GM18868 (cell line): ENCODE data around the gene QARS1.

Experiments
- ATAC-seq: cut with Tn5 transposase; IDR thresholded peaks from one replicate; pipeline ENCODE4 v1.9.1; 2021; ENCODE audit warnings: mild to moderate bottlenecking, moderate library complexity; ENCODE audit not compliant: unreplicated experiment

Gene QARS1

DNA sequence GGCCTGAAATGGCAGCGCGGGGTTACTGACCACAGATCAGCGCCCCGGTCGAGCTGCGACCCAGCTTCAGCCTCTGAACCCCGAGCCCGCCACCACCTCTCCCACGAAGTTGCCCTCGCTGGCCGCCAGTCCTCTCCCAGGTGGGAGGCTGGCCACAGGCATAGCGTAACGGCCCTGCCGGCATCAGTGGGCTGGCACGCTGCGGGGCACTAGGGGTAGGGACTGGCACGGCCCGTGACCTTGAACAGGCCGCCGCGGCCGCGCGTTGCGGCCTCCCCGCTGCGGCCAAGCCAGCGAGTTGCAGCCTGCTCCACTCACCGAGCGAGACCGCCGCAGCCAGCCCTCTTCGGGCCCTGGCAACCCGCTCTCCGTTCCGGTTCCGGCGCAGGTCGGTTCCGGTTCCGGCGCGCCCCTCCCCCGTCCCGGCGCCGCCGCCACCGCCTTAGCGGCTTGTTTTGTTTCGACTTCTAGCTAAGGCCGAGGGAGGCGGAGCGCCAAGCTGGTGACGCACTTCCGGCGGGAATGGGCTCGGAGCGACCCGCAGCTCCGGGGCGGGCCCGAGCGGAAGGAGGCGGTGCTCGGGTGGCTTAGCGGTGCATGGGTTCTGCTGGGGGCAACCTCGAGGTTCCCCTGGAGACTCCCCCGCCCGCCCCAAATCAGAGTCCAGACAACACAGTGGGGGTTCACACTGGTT lies 16.0 kb upstream of the QARS1 start, which contains the start of gene USP19:
Gene USP19 (minus strand): TSS at position 386 of the 694 bp plus-strand sequence. CDS start 1,678 bp downstream, outside the sequence.
- peak; percentile 84 for ATAC-seq

DNA sequence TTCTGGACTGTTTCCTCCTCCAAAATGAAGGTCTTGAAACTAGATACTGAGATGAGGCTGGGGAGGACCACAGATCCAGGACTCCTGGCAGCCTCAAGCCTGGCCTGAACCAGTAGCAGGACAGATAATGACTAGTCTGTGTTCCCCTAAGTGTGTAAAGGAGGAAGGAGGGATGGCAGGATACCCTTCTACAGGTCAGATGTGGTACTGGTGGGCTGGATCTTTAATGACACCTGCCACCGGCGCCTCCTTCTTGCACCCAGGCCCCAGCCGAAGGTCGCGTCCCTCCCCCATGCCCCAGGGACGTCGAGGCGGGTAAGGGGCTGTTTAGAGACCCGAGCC lies 15.5 kb upstream of the QARS1 start:
- ATAC-seq: no peak

DNA sequence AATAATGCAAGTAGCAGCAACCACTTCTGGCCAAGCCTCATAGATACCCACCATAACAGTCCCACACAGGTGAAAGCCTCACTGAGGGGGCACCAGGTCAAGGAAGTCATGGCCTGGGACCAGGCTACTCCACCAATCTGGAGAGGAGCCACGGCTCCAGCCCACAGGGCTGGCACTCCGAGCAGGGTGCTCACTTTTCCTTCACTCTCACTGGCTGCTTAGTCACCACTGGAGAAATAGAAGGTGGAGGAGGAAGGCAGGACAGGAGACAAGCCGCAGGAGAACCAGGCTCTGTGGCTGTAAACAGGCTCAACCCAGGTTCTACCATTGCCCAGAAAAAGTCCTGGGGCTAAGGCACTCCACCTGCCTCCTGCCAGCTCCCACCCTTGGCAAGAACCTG lies 14.9 kb upstream of the QARS1 start:
- no peak for ATAC-seq

DNA sequence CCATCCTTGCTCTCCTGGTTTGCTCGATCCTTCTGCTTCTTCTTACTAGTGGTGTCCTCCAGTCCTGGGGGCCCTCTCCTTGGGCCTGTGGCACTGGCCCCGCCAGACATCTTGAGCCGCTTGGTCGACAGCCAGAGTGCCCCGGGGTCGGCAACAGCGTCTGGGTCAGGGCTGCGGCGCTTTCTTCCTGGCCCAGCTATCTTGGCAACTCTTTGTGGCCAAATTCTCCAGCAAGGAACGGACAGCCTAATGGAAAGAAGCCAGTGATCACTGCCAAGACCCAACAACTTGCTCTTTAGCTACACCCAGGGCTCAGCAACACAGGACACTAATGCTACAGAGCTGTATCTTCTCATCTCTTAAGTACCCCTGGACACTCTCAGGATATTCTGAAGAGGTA lies 14.5 kb upstream of the QARS1 start:
- ATAC-seq: no peak

DNA sequence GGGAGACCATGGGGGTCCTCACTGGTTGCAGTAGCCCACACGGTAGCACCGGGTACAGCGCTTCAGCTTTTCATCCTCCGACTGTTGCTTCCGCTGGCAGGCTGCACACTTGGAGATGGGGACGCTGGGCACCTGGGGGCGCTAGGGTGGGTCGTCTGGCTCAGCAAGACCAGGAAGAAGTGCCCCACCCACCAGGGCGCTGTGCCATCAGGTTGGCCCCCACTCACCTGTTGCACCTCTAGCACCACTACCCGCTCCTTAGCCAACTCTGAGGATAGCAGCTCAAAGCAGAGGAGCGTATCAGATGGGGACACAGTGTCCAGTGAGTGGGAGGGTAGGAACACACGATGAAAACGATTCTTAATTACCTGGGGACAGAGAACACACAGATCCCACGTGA lies 7.7 kb upstream of the QARS1 start:
- no peak for ATAC-seq

DNA sequence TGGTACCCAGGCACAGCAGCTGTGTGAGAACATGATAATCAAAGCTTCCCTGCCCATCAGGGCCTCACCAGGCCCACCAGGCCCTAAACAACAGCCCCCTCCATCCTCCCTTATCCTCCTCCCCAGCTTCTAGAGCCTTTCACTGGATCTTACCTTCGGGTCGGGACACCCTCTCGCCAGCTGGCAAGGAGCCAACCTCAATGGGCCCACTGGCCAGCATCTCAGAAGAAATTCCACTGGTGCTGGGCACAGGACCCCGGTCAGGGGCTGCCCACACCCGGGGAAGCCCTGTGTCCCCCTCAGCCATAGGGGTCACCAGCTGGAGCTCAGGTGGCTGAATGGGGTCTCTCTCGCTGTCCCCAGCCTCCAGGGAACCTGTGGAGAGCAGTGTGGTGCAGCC lies 6.8 kb upstream of the QARS1 start:
- ATAC-seq: no peak

DNA sequence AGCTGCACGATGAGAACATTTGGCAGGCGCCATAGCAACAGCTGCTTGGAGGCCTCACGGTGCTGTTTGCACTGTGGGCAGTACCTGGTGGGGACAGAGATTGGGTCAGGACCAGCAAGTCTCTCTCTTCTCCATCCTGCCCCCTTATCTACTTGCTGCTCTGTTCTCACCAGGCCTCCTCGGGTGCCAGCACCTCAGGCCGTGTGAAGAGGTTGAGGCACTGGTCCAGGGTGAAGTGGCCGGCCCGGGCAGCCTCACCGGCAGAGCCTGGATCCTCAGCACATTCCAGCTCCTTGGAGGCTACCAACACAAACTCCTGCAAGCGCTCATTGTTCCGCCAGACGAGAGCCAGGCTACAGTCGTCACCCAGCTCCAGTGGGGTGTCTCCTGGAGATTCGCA lies 6.2 kb upstream of the QARS1 start:
- ATAC-seq: no peak

DNA sequence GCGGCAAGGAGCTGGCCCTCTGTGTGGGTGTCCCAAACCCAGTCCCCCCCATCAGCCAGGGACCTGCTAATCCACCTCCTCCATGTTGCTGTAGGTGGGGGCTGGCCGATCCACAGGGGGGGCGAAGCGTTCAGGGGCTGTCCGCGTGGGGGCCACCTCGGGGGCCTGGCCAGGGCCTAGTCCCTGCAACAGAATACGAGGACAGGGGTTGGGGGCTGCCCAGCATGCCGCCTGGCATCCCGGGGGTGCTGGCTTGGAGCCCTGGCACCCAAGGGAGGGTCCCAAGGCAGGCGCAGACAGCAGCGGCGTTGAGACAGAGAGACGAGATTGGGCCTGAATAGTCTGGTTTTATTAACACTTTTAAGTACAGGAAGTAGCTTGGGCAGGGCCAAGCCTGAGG lies 3.8 kb upstream of the QARS1 start:
- no peak for ATAC-seq

DNA sequence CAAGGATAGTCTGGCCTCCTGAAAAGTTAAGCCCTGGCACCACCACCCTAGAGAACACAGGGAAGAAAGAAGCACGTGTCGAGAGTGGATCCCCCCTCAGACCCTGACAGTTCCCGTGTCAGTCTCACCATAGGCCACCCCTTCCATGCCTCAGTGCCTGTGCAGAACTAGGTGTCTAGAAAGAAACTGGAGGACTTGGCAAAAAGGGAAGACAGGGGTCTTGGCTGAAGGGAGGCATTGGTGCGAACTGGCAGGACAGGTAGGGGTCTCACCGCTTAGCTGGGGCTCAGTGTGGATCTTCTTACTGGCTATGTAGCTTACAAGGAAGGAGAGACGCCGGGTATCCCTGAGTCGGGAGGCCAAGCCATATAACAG lies 518 bp downstream of the QARS1 start:
- no peak for ATAC-seq

DNA sequence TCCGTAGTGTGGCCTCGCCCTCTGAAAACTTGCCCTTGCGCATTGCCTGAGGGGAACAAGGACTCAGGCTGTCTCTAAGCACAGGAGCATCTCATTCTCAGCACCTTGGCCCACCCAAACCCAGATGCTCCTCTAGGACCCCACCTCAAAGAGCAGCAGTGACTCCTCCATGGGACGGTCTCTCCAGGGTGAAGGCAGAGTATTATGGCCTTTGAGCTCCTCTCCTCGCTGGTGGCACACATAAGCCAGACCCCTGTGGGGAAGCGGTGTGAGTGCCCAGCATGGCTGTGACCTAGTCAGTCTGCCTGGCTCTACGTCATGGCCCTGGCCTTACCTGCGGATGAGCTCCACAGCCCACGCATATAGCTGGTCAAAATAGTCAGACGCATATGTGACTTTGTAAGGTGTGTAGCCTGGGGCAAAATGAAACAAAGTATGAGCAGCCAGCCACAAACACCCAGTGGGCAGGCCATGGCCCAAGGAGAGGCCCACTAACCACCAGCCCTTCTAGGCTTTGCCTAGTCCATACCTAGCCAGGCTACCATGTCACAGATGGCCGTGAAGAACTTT lies 4.4 kb downstream of the QARS1 start:
- ATAC-seq: no peak

DNA sequence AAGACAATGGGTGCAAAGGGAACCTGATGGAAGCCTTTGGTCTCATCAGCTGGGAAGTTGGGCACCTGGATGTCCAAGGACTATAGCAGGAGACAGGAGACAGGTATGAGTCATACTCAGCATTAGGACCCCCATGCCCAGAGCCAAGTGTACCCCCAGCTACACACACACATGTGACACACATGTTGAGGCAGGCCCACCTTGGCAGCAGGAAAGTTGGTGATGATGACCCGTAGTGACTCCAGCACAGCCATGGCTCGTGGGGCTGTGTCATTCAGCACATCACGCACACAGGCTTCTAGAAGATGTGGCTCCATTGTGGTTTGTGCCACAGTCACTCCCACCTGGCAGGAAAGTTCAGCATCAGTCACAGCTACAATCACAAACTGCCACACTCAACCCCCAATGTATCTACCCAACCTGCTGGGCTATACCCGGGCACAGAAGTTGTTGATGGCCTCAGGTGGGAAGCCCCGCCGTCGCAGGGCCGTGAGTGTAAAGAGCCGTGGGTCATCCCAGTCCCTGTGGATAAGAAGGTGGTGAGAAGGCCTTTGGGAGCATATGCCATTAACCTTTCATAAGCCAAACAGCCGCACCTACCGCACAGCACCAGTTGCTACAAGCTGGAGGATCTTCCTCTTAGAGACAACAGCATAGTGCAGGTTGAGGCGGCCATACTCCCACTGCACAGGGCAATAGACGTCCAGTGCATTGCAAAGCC lies 5.5 kb downstream of the QARS1 start:
- no peak for ATAC-seq

DNA sequence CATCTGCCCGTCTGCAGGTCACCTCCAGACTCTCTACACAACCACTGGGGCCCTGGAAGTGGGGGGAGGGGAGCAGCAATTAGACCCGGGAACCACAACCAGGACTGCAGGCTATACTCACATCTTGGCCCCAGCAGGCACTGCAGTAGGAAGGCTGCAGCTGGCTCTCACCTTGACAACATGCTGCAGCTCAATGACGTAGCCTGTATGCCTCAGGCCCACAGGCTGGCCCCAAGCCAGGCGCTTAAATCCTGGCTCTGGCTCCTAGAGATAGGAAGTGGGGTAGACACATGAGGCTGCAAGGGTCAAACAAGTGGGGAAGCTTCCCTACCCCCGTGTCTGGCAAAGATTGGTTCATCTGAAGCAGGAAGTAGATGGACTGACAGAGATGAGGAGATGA lies 6.1 kb downstream of the QARS1 start:
- no peak for ATAC-seq

DNA sequence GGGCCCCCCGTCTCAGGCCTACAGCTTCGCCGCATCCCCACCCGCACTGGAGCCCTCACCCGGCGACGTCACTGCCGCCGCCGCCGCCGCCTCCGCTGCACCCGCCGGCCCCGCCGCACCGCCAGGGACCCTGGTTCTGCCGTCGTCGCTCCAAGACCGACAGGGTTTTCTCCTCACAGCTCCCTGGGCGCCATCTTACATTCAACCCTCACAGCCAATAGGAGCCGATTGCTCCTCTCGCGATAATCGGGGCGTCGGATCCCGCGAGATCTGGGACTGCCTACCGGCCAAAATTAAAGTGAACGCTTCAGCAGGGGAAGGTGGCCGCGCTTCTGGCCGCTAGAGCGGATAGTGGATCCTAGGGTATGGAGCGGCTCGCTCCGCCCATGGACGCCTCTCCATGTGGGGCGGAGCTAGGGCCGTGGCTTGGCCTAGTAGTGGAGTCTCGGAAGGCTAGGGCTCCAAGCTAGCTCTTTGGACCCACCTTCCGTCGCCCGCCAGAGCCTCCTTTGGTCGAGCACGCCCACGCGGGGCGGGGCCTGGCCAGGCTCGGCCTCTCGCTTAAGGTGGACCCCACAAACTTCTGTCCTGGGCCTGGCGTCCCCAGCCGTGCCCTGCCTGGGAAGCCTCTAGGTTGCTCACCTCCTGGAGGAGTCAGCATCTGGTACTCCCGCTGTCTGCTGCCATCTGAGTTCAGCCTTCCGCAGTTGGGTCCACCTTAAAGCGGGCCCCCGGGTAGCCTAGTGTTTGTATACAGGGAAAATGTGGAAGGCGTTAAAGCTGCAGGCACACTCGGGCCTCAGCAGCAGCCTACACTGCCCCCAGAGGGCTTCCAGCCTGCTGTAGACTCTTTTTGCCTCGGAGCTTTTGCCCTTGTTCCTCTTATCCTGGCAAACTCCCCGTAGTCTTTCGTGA lies 10.4 kb downstream of the QARS1 start, which contains the start of gene QRICH1:
Gene QRICH1 (minus strand): TSS at position 219 of the 915 bp plus-strand sequence. CDS start 17,054 bp downstream, outside the sequence.
- ATAC-seq: peak; percentile 76

DNA sequence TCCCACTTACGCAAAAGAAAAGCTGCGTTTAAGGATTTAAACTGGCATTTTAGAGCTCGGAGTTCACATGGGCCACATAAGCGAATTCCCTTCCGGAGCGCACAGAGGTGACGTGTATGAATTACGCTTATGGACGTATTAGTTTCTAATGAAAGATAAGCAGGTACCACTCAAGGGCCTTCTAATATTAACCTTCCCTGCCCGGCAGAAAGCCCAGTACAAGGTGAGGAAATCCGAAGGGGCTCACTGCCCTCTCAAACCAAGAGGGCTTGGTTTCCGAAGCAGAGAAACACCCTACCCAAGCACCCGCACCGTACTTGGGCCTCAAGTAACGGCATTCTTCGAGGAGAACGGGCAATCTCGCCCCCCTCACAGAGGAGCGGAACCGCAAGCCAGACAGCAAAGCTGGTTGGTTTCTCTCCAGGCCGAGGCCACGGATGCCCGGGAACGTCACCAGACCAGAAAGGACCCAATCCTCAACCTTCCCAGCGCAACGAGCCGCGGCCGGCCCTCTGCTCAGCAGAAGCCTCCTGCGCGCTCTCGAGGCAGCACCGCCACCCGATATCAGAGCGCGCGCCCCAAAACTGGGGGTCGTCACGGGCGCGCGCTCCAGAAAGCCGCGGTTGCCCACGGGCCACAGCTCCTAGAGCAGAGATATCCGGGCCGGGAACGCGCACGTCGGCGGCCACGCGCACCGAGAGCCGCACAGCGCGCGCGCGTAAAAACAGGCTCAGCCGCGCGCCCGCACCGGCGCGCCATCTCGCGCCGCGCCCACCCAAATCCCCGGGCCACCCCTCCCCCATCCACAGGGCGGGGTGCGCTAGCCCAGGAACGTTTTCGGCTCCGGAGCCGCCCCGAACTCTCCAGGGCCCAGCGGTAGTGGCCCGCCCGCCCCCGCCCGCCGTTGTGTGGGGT lies 11.4 kb downstream of the QARS1 start:
- ATAC-seq: peak; percentile 40

DNA sequence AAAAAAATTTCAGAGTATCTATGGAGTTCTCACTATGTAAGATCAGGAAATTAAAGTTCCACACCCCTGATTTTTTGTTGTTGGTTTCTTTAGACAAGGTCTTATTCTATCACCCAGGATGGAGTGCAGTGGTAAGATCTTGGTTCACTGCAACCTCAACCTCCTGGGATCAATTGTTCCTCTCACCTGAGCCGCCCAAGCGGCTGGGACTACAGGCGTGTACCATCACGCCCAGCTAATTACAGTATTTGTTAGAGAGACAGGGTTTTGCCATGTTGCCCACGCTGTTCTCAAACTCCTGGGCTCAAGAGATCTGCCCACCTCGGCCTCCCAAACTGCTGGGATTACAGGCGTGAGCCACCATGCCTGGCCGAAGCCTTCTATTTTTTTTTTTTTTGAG lies 23.1 kb downstream of the QARS1 start:
- no peak for ATAC-seq

DNA sequence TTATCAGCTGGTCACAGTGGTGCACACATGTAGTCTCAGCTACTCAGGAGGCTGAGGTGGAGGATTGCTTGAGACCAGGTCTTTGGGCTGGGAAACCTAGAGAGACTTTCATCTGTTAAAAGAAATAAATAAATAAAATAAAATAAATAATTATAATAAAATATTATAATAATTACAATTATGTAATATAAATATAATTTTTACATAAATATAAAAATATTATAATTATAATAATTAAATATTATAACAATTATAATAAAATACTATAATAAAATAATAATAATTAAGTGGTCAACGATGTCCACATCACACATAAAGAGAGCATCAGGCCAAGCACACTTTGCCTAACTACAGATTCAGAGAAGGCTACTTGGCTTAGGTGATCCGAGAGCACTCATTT lies 25.3 kb downstream of the QARS1 start:
- ATAC-seq: no peak

DNA sequence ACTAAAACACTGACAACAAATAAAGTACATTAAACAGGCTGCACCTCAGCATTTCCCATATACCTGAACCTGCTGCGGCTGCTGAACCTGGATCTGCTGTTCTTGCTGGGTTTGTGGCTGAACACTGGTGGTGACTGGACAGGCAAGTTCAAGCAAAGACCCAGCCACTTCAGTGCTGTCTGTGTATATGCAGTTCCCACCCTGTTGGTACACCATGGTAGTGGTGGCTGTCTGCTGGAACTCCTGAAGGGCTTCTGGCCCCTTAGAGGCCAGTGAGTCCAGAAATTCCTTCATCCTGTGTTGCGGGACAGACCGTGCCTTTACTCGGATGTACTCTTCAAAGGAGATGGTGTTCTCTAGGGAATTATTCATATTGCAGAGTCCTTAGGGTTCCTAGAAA lies 27.9 kb downstream of the QARS1 start:
- no peak for ATAC-seq

DNA sequence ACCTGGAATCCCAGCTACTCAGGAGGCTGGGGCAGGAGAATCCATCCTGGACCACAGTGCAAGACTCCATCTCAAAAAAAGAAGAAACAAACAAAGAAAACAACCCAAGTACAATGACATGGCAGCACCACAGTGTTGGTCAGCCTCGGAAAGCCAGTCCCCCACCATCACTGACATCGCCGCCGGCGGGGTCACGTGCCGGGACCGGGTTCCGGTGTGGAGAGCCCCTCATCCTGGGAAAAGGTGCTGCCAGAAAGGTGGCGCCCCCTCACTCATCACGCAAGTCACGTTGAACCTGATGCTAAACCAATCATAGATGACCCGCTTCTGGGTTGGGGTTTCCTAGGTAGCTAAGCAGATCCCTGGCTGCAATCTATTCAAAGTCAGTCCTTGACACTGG lies 28.4 kb downstream of the QARS1 start:
- no peak for ATAC-seq

DNA sequence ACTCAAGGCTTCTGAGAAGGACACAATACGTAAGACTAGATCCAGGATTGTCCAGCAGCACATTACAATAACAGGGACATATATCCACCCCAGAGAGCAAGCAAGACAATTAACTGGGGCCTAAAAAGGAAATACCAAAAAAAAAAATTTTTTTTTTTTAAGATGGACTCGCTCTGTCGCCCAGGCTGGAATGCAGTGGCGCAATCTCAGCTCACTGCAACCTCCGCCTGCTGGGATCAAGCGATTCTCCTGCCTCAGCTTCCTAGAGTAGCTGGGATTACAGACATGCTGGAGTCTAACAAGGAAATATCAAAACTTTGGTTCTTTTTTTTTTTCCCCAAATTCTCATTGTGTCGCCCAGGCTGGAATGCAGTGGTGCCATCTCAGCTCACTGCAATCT lies 46.5 kb downstream of the QARS1 start:
- no peak for ATAC-seq

DNA sequence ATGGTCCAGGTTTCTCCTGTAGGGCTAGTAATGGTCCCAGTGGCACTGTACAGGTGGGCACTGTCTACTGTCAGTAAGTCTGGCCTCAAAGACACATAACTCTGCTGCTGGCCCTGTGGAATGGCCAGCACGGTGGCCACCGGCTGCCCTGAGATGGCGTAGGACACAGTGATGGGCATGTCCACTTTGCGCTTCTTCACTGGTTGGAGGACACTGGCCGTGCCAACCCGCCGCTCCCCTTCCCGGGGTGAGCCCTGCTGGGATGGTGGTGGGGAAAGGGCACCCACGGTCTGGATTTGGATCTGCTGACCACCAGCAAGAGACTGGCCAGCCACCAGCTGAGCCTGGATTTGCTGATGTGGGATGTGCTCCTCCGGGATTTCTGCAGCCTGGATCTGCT lies 47.3 kb downstream of the QARS1 start:
- no peak for ATAC-seq
